SK-N-SH (cell line): ENCODE measurements around the gene THUMPD2. TPM values are rescaled to one million over a fixed set of nuclear protein-coding genes. Genes with fewer than 3 reads are reported as not detected.

Experiments
- CTCF ChIA-PET: fragments of 300-600, 350-600 bp; formaldehyde crosslinking; extraction: SDS; loops from one replicate; lab custom pipeline; 2021; lab: Yijun Ruan, JAX
- POLR2A ChIA-PET: fragments of 350-600 bp; sonication (Branson Sonifier 250); formaldehyde crosslinking; extraction: SDS; loops from one replicate; lab custom pipeline; 2020; ENCODE audit warnings: antibody characterized with exemption, inconsistent platforms; lab: Yijun Ruan, JAX
- DNase-seq: peaks from one replicate; pipeline ENCODE4 v3.0.0; 2012
- H2AFZ ChIP-seq: fragments of 200-600 bp; sonication (generic); 2 replicates; pipeline ENCODE4 v1.8.1; 2016; ENCODE audit warnings: antibody characterized with exemption, mild to moderate bottlenecking, low read depth
- H3F3A ChIP-seq: fragments of 200-600 bp; sonication (generic); replicated peaks from 2 replicates; pipeline ENCODE3; 2016; ENCODE audit warnings: antibody characterized with exemption, mild to moderate bottlenecking; ENCODE audit not compliant: insufficient read depth
- H3K27ac ChIP-seq, 2 experiments: fragments of 200-500 bp in 1 of 2; fragments of 200-600 bp in 1 of 2; sonication (Bioruptor generic) in 1 of 2; sonication (generic), shearing (Covaris generic) in 1 of 2; 2 replicates each; pipeline versions ENCODE4 v1.5.1 to v1.6.1; 2014 to 2016; ENCODE audit warnings: low read depth in 2 of 2, inconsistent platforms in 1 of 2, low read length in 1 of 2, mild to moderate bottlenecking in 1 of 2, mixed read lengths in 1 of 2
- H3K27me3 ChIP-seq: fragments of 200-600 bp; sonication (generic), shearing (Covaris generic); 2 replicates; pipeline ENCODE4 v1.6.1; 2016; ENCODE audit warnings: mixed run types; ENCODE audit not compliant: insufficient read depth
- H3K36me3 ChIP-seq, 2 experiments: fragments of 200-500 bp in 1 of 2; fragments of 200-600 bp in 1 of 2; sonication (Bioruptor generic) in 1 of 2; sonication (generic) in 1 of 2; replicated peaks in 1 of 2; 2 replicates each; pipeline versions ENCODE3 to v1.5.1; 2014 to 2016; ENCODE audit warnings: low read length in 1 of 2, mild to moderate bottlenecking in 1 of 2; ENCODE audit not compliant: insufficient read depth in 2 of 2, control insufficient read depth in 1 of 2
- H3K4me1 ChIP-seq, 2 experiments: fragments of 200-500 bp in 1 of 2; fragments of 200-600 bp in 1 of 2; sonication (Bioruptor generic) in 1 of 2; sonication (generic), shearing (Covaris generic) in 1 of 2; 2 replicates each; pipeline versions ENCODE4 v1.5.1 to v1.6.1; 2014 to 2016; ENCODE audit warnings: low read depth in 1 of 2, low read length in 1 of 2, mixed run types in 1 of 2; ENCODE audit not compliant: insufficient read depth in 2 of 2, control insufficient read depth in 1 of 2
- H3K4me2 ChIP-seq: fragments of 200-600 bp; sonication (generic), shearing (Covaris generic); 2 replicates; pipeline ENCODE4 v1.6.1; 2017; ENCODE audit warnings: mixed run types
- H3K4me3 ChIP-seq, 2 experiments: fragments of 200-500 bp in 1 of 2; fragments of 200-600 bp in 1 of 2; sonication (Bioruptor generic) in 1 of 2; sonication (generic), shearing (Covaris generic) in 1 of 2; 2 replicates each; pipeline versions ENCODE4 v1.5.1 to v1.8.1; 2014 to 2016; ENCODE audit warnings: low read depth in 2 of 2, inconsistent platforms in 1 of 2, low read length in 1 of 2, mild to moderate bottlenecking in 1 of 2, mixed read lengths in 1 of 2, moderate library complexity in 1 of 2
- H3K79me2 ChIP-seq: fragments of 200-600 bp; sonication (generic); 2 replicates; pipeline ENCODE4 v1.8.1; 2017; ENCODE audit warnings: mild to moderate bottlenecking; ENCODE audit not compliant: insufficient read depth
- H3K9ac ChIP-seq: fragments of 200-600 bp; sonication (generic); 2 replicates; pipeline ENCODE4 v1.6.1; 2017; ENCODE audit warnings: mixed run types
- H3K9me2 ChIP-seq: fragments of 200-600 bp; sonication (generic); 2 replicates; pipeline ENCODE4 v1.6.1; 2017; ENCODE audit warnings: mixed run types
- H3K9me3 ChIP-seq: fragments of 200-600 bp; sonication (generic); 2 replicates; pipeline ENCODE4 v1.6.1; 2017; ENCODE audit warnings: mixed run types, mild to moderate bottlenecking, moderate library complexity
- H4K20me1 ChIP-seq: fragments of 200-600 bp; sonication (generic); 2 replicates; pipeline ENCODE4 v1.6.1; 2017; ENCODE audit warnings: mild to moderate bottlenecking, mixed run types; ENCODE audit not compliant: insufficient read depth
- CHD2 ChIP-seq: fragments of 150-350 bp; IDR thresholded peaks from 2 replicates; pipeline ENCODE4 v1.6.1; 2018; ENCODE audit warnings: low read length; ENCODE audit not compliant: partially characterized antibody
- EP300 ChIP-seq, 2 experiments: IDR thresholded peaks; 2 replicates each; pipeline versions ENCODE4 v1.4.0 to v1.6.1; 2012; ENCODE audit warnings: borderline replicate concordance in 1 of 2, low read depth in 1 of 2, low read length in 1 of 2
- EZH2phosphoT487 ChIP-seq: fragments of 200-600 bp; sonication (generic); IDR thresholded peaks from 2 replicates; pipeline ENCODE4 v1.6.1; 2017; ENCODE audit warnings: low read depth, mixed run types, mild to moderate bottlenecking, antibody characterized with exemption, moderate library complexity, borderline replicate concordance
- FOSL2 ChIP-seq: IDR thresholded peaks from 2 replicates; pipeline ENCODE4 v1.4.0; 2012; ENCODE audit warnings: low read depth, mild to moderate bottlenecking, moderate library complexity, borderline replicate concordance
- FOXM1 ChIP-seq: IDR thresholded peaks from 2 replicates; pipeline ENCODE4 v1.4.0; 2012; ENCODE audit warnings: low read depth, mild to moderate bottlenecking
- GABPA ChIP-seq: IDR thresholded peaks from 2 replicates; pipeline ENCODE4 v1.4.0; 2012; ENCODE audit warnings: low read depth, mild to moderate bottlenecking
- GATA2 ChIP-seq: sonication (generic); formaldehyde crosslinking; IDR thresholded peaks from 2 replicates; pipeline ENCODE4 v1.5.0; 2020; ENCODE audit warnings: mild to moderate bottlenecking, missing genetic modification reagents
- NRF1 ChIP-seq: IDR thresholded peaks from 2 replicates; pipeline ENCODE4 v1.6.1; 2012; ENCODE audit warnings: low read depth, mild to moderate bottlenecking, low read length
- RCOR1 ChIP-seq: fragments of 150-350 bp; IDR thresholded peaks from 2 replicates; pipeline ENCODE4 v1.6.1; 2017; ENCODE audit warnings: antibody characterized with exemption, low read length
- REST ChIP-seq: IDR thresholded peaks from 2 replicates; pipeline ENCODE4 v1.6.1; 2012; ENCODE audit warnings: mild to moderate bottlenecking, low read depth, low read length, moderate library complexity
- RFX5 ChIP-seq: IDR thresholded peaks from 2 replicates; pipeline ENCODE4 v1.6.1; 2012; ENCODE audit warnings: mild to moderate bottlenecking, improper control_type of control experiment, low read length
- SIN3A ChIP-seq: IDR thresholded peaks from 2 replicates; pipeline ENCODE4 v1.6.1; 2012; ENCODE audit warnings: low read depth, mild to moderate bottlenecking, low read length, moderate library complexity, borderline replicate concordance
- TAF1 ChIP-seq: IDR thresholded peaks from 2 replicates; pipeline ENCODE4 v1.6.1; 2012; ENCODE audit warnings: low read depth, mild to moderate bottlenecking, low read length, moderate library complexity, borderline replicate concordance
- YY1 ChIP-seq: IDR thresholded peaks from 2 replicates; pipeline ENCODE4 v1.4.0; 2012; ENCODE audit warnings: low read depth, mild to moderate bottlenecking
- polyA plus RNA-seq, 3 experiments: library from polyadenylated mRNA; depleted of rRNA; stranded (reverse); fragments of >200 nt; gene quantifications; 2 replicates each; pipeline ENCODE4 v1.2.3, GENCODE V29; 2012
- TF ChIP-seq, protein P1 (sequence below): IDR thresholded peaks from 2 replicates; pipeline ENCODE4; 2012
- TF ChIP-seq, protein P2 (sequence below): fragments of 150-350 bp; IDR thresholded peaks from 2 replicates; pipeline ENCODE4 v1.6.1; 2016; ENCODE audit warnings: mild to moderate bottlenecking, low read depth, low read length
- TF ChIP-seq, protein P3 (sequence below): IDR thresholded peaks from 2 replicates; pipeline ENCODE4 v1.4.0; 2012; ENCODE audit warnings: low read depth, borderline replicate concordance

THUMPD2 gene
- polyA plus RNA-seq, 1 of the 3 experiments (the other 2 are of a cell fraction), result 5.3 TPM

DNA sequence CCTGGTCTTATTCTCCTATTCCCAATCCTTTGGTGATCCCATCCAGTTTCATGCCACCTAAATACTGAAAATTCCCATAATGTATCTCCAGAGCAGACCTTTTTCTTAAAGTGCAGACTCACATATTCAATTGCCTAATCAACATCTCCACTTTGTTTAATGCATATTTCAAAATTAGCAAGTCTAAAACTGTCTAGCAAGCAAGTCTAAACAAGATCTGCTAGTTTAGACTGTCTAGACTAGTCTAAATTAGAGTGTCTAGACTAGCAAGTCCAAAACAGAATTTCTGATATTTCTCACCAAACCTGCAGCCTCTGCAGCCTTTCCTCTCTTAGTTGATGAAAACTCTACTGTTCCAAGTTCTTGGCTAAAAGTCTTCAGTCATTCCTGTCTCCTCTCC lies 44.6 kb downstream of the THUMPD2 start:
- Histone ChIP-seq H3K9ac (no peak overlapping the region), H3K4me3 (no peak overlapping the region), H2AFZ (no peak overlapping the region), H3K27me3 (no peaks in the 10 kb centered on the region), H3K36me3 (peaks cover 7 to 40% of the 10 kb centered on the region in 2 experiments), H3K27ac (no peak overlapping the region), H3K9me3 (no peaks in the 10 kb centered on the region), H3K9me2 (no peaks in the 10 kb centered on the region), H3K79me2 (peaks cover 35% of the 10 kb centered on the region), H3K4me1 (peaks cover 8 to 33% of the 10 kb centered on the region in 2 experiments), H3F3A (peaks cover 26% of the 10 kb centered on the region), H4K20me1 (no peaks in the 10 kb centered on the region), H3K4me2 (no peak overlapping the region)
- POLR2A ChIA-PET, result no interaction called here
- CTCF ChIA-PET, result no interaction called here
- TF ChIP-seq, protein P1, sequence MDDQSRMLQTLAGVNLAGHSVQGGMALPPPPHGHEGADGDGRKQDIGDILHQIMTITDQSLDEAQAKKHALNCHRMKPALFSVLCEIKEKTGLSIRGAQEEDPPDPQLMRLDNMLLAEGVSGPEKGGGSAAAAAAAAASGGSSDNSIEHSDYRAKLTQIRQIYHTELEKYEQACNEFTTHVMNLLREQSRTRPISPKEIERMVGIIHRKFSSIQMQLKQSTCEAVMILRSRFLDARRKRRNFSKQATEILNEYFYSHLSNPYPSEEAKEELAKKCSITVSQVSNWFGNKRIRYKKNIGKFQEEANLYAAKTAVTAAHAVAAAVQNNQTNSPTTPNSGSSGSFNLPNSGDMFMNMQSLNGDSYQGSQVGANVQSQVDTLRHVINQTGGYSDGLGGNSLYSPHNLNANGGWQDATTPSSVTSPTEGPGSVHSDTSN, result no peak
- TF ChIP-seq EP300 (IDR thresholded peaks at IDR 0.05; ENCODE audit: borderline replicate concordance in 1 of 2, low read depth in 1 of 2, low read length in 1 of 2), result no peak
- TF ChIP-seq FOXM1, result no peak
- no peak for TF ChIP-seq RCOR1
- TF ChIP-seq EZH2phosphoT487, result no peak
- no peak for TF ChIP-seq REST
- TF ChIP-seq NRF1, result no peak
- TF ChIP-seq, protein P2, sequence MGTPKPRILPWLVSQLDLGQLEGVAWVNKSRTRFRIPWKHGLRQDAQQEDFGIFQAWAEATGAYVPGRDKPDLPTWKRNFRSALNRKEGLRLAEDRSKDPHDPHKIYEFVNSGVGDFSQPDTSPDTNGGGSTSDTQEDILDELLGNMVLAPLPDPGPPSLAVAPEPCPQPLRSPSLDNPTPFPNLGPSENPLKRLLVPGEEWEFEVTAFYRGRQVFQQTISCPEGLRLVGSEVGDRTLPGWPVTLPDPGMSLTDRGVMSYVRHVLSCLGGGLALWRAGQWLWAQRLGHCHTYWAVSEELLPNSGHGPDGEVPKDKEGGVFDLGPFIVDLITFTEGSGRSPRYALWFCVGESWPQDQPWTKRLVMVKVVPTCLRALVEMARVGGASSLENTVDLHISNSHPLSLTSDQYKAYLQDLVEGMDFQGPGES, result no peak
- no peak for TF ChIP-seq SIN3A
- no peak for TF ChIP-seq GABPA
- TF ChIP-seq YY1, result no peak
- TF ChIP-seq FOSL2, result no peak
- TF ChIP-seq RFX5, result no peak
- no peak for TF ChIP-seq TAF1
- no peak for TF ChIP-seq GATA2
- TF ChIP-seq, protein P3, sequence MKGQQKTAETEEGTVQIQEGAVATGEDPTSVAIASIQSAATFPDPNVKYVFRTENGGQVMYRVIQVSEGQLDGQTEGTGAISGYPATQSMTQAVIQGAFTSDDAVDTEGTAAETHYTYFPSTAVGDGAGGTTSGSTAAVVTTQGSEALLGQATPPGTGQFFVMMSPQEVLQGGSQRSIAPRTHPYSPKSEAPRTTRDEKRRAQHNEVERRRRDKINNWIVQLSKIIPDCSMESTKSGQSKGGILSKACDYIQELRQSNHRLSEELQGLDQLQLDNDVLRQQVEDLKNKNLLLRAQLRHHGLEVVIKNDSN, result no peak
- TF ChIP-seq CHD2, result no peak
- DNase-seq, result no peak
